Cardiac muscle cell (in vitro differentiated cells and primary cell): Measurements from ENCODE around the gene C6orf15. TPM values are rescaled to one million over a fixed set of nuclear protein-coding genes. Genes with fewer than 3 reads are reported as not detected.
"Not testable (repeated sequence)": the region's sequence is repeated elsewhere in the genome, so short reads cannot be mapped to it uniquely, and the experiment has no call there.

Source experiments
- DNase-seq, 2 donors: peaks; one replicate each; pipeline versions ENCODE4 v3.0.0 to v3.0.0-alpha.2; 2010 to 2017; ENCODE audit warnings: low read depth in 1 of 2, low spot score in 1 of 2
- H3K27ac ChIP-seq: fragments of 200-600 bp; sonication (generic); 2 replicates; pipeline ENCODE4 v1.5.1; 2016
- H3K27me3 ChIP-seq: fragments of 200-600 bp; sonication (generic); 2 replicates; pipeline ENCODE4 v1.6.0; 2016; ENCODE audit warnings: control low read depth
- H3K36me3 ChIP-seq: fragments of 200-600 bp; sonication (generic); 2 replicates; pipeline ENCODE4 v1.5.1; 2016; ENCODE audit warnings: control low read depth
- H3K4me1 ChIP-seq: fragments of 200-600 bp; sonication (generic); 2 replicates; pipeline ENCODE4 v1.8.1; 2017; ENCODE audit warnings: low read depth, mild to moderate bottlenecking, mixed run types
- H3K4me3 ChIP-seq: fragments of 200-600 bp; sonication (generic); 2 replicates; pipeline ENCODE4 v1.5.1; 2016; ENCODE audit warnings: mild to moderate bottlenecking
- H3K9me3 ChIP-seq: fragments of 200-600 bp; sonication (generic); 2 replicates; pipeline ENCODE4 v1.5.1; 2017; ENCODE audit warnings: low read depth, mild to moderate bottlenecking, control low read depth
- polyA plus RNA-seq: library from polyadenylated mRNA; unstranded; fragments of >200 nt; fragmentation: Nextera tagmentation; extraction: Ambion mirVana; gene quantifications from 2 replicates; pipeline ENCODE4 v1.2.1, GENCODE V29; 2016
- total RNA-seq: library from RNA; depleted of rRNA; stranded (reverse); fragments of >200 nt; gene quantifications from 2 replicates; pipeline ENCODE4 v1.2.3, GENCODE V29; 2016
- TF ChIP-seq, protein P1 (sequence below): IDR thresholded peaks from 2 replicates; pipeline ENCODE4 v1.5.1; 2012; ENCODE audit warnings: low read depth, mild to moderate bottlenecking, low read length

The C6orf15 gene
- total and polyA plus RNA-seq, 2 experiments from 2014 or later: not detected

DNA sequence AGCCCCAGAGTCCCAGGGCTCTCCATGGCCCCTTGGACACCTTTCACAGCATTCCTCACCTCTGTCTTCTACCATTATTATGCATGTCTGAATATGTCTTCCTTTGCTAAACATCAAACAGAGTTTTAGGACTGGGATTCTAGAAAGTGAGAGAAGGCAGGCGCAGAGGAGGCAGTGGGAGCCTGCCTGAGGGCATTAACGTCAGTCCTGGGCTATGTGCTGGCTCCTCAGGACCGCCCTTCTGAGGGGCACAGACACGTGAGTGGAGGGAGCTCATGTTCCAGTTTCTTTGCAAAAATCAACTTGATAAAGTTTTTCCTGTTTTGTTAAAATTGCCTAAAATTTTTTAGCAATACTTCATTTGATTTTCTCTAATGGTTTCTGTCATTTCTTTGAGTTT, 38.0 kb downstream of the C6orf15 start:
- H3K36me3 ChIP-seq: no peaks in the 10 kb centered on the region
- H3K27ac ChIP-seq: no peak overlapping the region
- no peak overlapping the region for H3K4me3 ChIP-seq
- H3K4me1 ChIP-seq: no peaks in the 10 kb centered on the region
- no peaks in the 10 kb centered on the region for H3K27me3 ChIP-seq
- no peaks in the 10 kb centered on the region for H3K9me3 ChIP-seq
- DNase-seq: no peak
- TF ChIP-seq, protein P1, sequence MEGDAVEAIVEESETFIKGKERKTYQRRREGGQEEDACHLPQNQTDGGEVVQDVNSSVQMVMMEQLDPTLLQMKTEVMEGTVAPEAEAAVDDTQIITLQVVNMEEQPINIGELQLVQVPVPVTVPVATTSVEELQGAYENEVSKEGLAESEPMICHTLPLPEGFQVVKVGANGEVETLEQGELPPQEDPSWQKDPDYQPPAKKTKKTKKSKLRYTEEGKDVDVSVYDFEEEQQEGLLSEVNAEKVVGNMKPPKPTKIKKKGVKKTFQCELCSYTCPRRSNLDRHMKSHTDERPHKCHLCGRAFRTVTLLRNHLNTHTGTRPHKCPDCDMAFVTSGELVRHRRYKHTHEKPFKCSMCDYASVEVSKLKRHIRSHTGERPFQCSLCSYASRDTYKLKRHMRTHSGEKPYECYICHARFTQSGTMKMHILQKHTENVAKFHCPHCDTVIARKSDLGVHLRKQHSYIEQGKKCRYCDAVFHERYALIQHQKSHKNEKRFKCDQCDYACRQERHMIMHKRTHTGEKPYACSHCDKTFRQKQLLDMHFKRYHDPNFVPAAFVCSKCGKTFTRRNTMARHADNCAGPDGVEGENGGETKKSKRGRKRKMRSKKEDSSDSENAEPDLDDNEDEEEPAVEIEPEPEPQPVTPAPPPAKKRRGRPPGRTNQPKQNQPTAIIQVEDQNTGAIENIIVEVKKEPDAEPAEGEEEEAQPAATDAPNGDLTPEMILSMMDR: no peak

DNA sequence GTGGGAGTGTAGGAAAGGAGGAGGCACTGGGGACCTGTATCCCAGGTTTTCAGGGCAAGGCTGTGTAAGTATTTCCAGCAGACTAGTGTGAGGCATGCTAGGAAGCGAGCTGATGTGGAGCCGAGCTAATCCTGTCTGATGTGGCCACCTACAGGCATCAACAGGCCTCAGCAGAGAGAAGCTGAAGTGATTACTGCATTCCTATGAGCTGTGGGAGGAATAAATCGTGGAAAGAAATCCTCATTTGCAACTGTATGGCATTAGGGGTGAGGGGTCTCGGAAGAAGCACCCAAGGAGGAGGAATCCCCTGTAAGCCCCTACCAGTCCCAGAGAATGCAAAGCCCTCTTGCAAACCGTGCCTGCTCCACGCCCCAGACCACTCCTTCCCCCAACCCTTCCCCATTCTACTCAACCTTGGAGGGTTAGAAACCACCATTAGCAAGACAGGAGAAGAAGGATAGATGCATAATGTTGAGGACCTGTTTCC, 41.6 kb downstream of the C6orf15 start:
- peaks cover 5% of the 10 kb centered on the region for H3K4me1 ChIP-seq
- H3K9me3 ChIP-seq: no peaks in the 10 kb centered on the region
- H3K27ac ChIP-seq: no peak overlapping the region
- H3K36me3 ChIP-seq: no peaks in the 10 kb centered on the region
- peak; percentile 85 to 88 for DNase-seq
- H3K4me3 ChIP-seq: no peak overlapping the region
- no peaks in the 10 kb centered on the region for H3K27me3 ChIP-seq
- TF ChIP-seq, protein P1: peak; percentile 78

DNA sequence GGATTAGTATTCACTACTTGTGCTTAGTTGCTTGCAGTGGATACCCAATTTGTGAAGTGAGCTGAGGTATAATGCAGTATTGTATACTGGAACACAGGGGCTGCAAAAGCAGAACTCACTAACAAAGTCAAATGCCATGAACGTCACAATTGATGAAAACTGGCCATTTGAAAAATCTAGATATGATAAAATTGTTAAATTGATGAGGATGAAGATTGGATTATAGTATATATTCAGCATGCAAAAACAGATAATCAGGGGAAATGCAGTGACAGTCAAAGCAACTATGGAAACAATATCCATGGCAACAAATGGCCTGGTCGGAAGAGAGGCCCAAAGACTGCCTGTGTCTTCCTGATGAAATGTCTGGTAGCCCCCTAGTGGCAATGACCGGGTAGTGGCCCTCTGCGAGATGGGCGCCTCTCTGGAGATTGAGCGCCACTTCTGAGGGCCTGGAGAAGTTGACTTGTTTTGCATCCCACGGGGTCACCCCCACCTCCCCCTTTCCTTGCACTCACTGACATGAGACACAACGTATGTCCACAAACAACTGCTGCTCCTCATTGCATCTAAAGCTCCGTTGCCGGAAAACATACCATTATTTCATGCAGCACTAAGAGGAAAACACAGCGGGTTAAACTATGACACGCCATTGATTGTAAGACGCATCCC, 43.6 kb downstream of the C6orf15 start:
- TF ChIP-seq, protein P1: peak; percentile 96
- Histone ChIP-seq H3K27me3 (no peaks in the 10 kb centered on the region), H3K9me3 (no peaks in the 10 kb centered on the region), H3K36me3 (no peaks in the 10 kb centered on the region), H3K27ac (no peak overlapping the region), H3K4me3 (no peak overlapping the region), H3K4me1 (peaks cover 5% of the 10 kb centered on the region)
- DNase-seq: peak; percentile 84 to 85

DNA sequence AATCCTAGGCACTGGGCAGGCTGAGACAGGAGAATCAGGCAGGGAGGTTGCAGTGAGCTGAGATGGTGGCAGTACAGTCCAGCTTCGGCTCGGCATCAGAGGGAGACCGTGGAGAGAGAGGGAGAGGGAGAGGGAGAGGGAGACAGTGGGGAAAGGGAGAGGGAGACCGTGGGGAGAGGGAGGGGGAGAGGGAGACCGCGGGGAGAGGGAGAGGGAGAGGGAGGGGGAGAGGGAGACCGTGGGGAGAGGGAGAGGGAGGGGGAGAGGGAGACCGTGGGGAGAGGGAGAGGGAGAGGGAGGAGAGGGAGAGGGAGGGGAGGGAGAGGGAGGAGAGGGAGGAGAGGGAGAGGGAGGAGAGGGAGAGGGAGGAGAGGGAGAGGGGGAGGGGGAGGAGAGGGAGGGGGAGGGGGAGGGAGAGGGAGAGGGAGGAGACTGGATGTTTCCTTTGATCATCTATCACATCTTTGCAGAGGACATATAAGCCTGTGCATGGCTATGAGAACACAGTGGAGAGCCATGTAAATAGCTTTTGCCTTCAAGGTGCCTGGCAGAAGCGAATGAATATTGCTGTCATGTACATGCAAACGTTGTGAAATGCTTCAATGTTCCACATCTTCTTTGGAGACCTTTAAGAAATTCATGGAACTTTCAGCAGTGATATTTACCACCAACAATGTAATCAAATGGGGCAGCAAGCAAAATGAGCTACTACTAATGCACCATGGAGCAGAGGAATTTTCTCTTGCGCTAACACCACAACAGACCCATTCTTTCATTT, 44.3 kb downstream of the C6orf15 start:
- not testable (repeated sequence) for H3K4me3 ChIP-seq, H3K27ac ChIP-seq, H3K9me3 ChIP-seq, DNase-seq, H3K27me3 ChIP-seq, H3K36me3 ChIP-seq, H3K4me1 ChIP-seq

DNA sequence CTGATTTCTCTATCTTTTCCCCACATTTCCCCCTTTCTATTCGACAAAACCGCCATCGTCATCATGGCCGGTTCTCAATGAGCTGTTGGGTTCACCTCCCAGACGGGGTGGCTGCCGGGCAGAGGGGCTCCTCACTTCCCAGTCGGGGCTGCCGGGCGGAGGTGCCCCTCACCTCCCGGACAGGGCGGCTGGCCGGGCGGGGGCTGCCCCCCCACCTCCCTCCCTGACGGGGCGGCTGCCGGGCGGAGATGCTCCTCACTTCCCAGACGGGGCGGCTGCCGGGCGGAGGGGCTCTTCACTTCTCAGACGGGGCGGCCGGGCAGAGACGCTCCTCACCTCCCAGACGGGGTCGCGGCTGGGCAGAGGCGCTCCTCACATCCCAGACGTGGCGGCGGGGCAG, 45.3 kb downstream of the C6orf15 start:
- H3K4me3 ChIP-seq, H3K9me3 ChIP-seq, H3K27me3 ChIP-seq, DNase-seq, H3K27ac ChIP-seq, H3K36me3 ChIP-seq, H3K4me1 ChIP-seq: not testable (repeated sequence)

DNA sequence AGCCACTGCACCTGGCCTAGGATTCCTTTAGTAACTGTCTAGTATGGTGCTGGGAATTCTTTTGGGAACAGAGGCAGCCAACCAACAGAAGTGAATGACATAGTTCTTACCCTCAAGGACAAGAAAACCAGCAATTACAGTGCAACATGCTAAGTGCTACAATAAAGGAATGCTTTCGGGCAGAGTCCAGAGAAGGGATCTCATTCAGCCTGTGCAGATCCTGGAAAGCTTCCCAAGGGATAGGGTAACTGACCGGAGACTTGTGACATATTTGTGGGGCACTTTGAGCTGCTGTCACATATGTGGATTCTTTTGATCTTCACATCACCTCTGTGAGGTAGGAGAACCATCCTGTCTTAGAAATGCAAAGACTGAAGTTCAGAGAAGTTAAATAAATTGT, 46.8 kb downstream of the C6orf15 start:
- Histone ChIP-seq H3K4me3 (no peak overlapping the region), H3K36me3 (no peaks in the 10 kb centered on the region), H3K9me3 (no peaks in the 10 kb centered on the region), H3K27ac (no peak overlapping the region), H3K27me3 (peaks cover 4% of the 10 kb centered on the region), H3K4me1 (peaks cover 5% of the 10 kb centered on the region)
- TF ChIP-seq, protein P1: no peak
- DNase-seq: no peak
